ENCODE measurements around the gene NDUFA6.

The NDUFA6 gene

DNA sequence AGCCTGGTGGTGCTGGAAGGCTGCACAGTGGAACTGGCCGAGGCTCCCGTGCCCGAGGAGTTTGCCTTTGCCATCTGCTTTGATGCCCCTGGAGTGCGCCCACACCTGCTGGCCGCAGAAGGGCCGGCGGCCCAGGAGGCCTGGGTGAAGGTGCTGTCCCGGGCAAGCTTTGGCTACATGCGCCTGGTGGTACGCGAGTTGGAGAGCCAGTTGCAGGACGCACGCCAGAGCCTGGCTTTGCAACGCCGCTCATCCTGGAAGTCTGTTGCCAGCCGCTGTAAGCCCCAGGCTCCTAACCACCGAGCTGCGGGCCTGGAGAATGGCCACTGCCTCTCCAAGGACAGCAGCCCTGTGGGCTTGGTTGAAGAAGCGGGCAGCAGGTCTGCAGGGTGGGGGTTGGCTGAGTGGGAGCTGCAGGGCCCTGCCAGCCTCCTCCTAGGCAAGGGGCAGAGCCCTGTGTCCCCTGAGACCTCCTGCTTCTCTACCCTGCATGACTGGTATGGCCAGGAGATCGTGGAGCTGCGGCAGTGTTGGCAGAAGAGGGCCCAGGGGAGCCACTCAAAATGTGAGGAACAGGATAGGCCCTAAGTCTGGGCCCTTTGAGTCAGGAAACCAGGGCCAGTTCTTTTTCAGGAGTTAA lies 13.0 kb downstream of the NDUFA6 start:
- H3K4me1 ChIP-seq (ENCODE audit: control insufficient read depth, insufficient read depth, low read depth, low read length): peaks cover 8% of the 10 kb centered on the region
- H3K79me1 ChIP-seq (replicated peaks; ENCODE audit: low read length, poor library complexity, severe bottlenecking): peaks cover 7% of the 10 kb centered on the region
- H2BK12ac ChIP-seq (ENCODE audit: low read length in 2 of 2): no peak overlapping the region
- no peak overlapping the region for H4K91ac ChIP-seq (ENCODE audit: low read length)
- no peak overlapping the region for H3K14ac ChIP-seq (ENCODE audit: low read length in 2 of 2)
- H3K9me3 ChIP-seq (ENCODE audit: control insufficient read depth, low read length): no peaks in the 10 kb centered on the region
- no peak overlapping the region for H3K4me3 ChIP-seq (ENCODE audit: insufficient read depth in 1 of 2, low read depth in 1 of 2, low read length in 2 of 2)
- peak overlapping the region; percentile 93 for H3K9ac ChIP-seq (ENCODE audit: low read length)
- no peak overlapping the region for H3K23ac ChIP-seq (ENCODE audit: low read length in 2 of 2)
- DNase-seq: no peak
- H2BK120ac ChIP-seq (ENCODE audit: low read depth, low read length): no peak overlapping the region
- H2BK5ac ChIP-seq (ENCODE audit: low read depth, low read length, poor library complexity, severe bottlenecking): no peak overlapping the region
- 95% methylated on average over 21 of the region's 21 CpGs for WGBS
- no peak overlapping the region for H3K4ac ChIP-seq (ENCODE audit: low read depth in 1 of 2, low read length in 2 of 2)
- no peak overlapping the region for H2AFZ ChIP-seq (ENCODE audit: low read depth, low read length)
- peaks cover 2 to 36% of the 10 kb centered on the region in 2 experiments for H3K36me3 ChIP-seq (ENCODE audit: control insufficient read depth in 1 of 2, insufficient read depth in 2 of 2, low read depth in 1 of 2, low read length in 2 of 2)
- no peaks in the 10 kb centered on the region for H3K27me3 ChIP-seq (ENCODE audit: control insufficient read depth in 1 of 2, insufficient read depth in 1 of 2, low read length in 2 of 2)
- no peak overlapping the region for H4K8ac ChIP-seq (ENCODE audit: low read length)
- no peak overlapping the region for H2BK15ac ChIP-seq (ENCODE audit: low read depth, poor library complexity, severe bottlenecking)
- no peak overlapping the region for H3K27ac ChIP-seq (ENCODE audit: low read length, poor library complexity, severe bottlenecking)
- H2AK5ac ChIP-seq (ENCODE audit: low read length, severe bottlenecking): no peak overlapping the region
- no peak overlapping the region for H3K18ac ChIP-seq (ENCODE audit: low read depth in 1 of 2, low read length in 2 of 2)
- H3K4me2 ChIP-seq (ENCODE audit: low read length, poor library complexity, severe bottlenecking): no peak overlapping the region

DNA sequence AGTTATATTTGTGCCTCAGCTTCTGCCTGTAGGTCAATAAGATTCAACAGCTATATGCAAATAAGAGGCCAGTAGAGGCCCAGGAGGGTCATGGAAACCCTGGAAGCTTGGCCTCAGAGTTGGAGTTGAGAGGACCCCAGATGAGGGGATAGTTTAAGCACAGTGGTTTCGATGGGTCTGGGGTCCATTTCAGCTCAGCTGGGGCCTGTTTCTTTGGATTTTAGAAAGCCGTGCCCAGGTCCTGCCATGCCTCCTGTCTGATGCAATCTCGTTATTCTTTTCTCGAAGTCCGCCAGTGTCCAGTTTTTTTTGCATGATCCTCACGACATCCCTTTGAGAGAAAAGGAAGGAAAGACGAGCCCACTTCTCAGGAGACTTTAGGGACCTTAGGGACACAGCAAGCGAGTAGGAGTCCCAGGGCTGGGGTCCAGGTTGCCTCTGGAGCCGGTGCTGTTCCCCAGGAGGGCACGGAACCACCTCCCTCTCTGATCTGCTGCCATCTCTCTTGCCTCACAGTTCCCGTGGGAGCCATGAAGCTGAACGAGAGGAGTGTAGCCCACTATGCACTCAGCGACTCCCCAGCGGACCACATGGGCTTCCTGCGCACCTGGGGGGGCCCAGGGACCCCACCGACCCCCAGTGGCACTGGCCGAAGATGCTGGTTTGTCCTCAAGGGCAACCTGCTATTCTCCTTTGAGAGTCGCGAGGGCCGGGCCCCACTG lies 13.6 kb downstream of the NDUFA6 start:
- Histone ChIP-seq H2BK12ac (ENCODE audit: low read length in 2 of 2) (no peak overlapping the region), H3K18ac (ENCODE audit: low read depth in 1 of 2, low read length in 2 of 2) (no peak overlapping the region), H2AK5ac (ENCODE audit: low read length, severe bottlenecking) (no peak overlapping the region), H4K91ac (ENCODE audit: low read length) (no peak overlapping the region), H3K27me3 (ENCODE audit: control insufficient read depth in 1 of 2, insufficient read depth in 1 of 2, low read length in 2 of 2) (no peaks in the 10 kb centered on the region), H2BK120ac (ENCODE audit: low read depth, low read length) (no peak overlapping the region), H3K23ac (ENCODE audit: low read length in 2 of 2) (no peak overlapping the region), H2BK15ac (ENCODE audit: low read depth, poor library complexity, severe bottlenecking) (no peak overlapping the region), H3K4me1 (ENCODE audit: control insufficient read depth, insufficient read depth, low read depth, low read length) (peaks cover 8% of the 10 kb centered on the region), H3K9ac (ENCODE audit: low read length) (no peak overlapping the region), H3K4me2 (ENCODE audit: low read length, poor library complexity, severe bottlenecking) (no peak overlapping the region), H3K4me3 (ENCODE audit: insufficient read depth in 1 of 2, low read depth in 1 of 2, low read length in 2 of 2) (no peak overlapping the region), H2BK5ac (ENCODE audit: low read depth, low read length, poor library complexity, severe bottlenecking) (no peak overlapping the region), H3K27ac (ENCODE audit: low read length, poor library complexity, severe bottlenecking) (no peak overlapping the region), H3K14ac (ENCODE audit: low read length in 2 of 2) (no peak overlapping the region), H3K36me3 (ENCODE audit: control insufficient read depth in 1 of 2, insufficient read depth in 2 of 2, low read depth in 1 of 2, low read length in 2 of 2) (peaks cover 0 to 30% of the 10 kb centered on the region in 2 experiments), H4K8ac (ENCODE audit: low read length) (no peak overlapping the region), H2AFZ (ENCODE audit: low read depth, low read length) (no peak overlapping the region), H3K4ac (ENCODE audit: low read depth in 1 of 2, low read length in 2 of 2) (no peak overlapping the region), H3K79me1 (replicated peaks; ENCODE audit: low read length, poor library complexity, severe bottlenecking) (peaks cover 5% of the 10 kb centered on the region), H3K9me3 (ENCODE audit: control insufficient read depth, low read length) (no peaks in the 10 kb centered on the region)
- no peak for DNase-seq
- WGBS: 93% methylated on average over 20 of the region's 20 CpGs

DNA sequence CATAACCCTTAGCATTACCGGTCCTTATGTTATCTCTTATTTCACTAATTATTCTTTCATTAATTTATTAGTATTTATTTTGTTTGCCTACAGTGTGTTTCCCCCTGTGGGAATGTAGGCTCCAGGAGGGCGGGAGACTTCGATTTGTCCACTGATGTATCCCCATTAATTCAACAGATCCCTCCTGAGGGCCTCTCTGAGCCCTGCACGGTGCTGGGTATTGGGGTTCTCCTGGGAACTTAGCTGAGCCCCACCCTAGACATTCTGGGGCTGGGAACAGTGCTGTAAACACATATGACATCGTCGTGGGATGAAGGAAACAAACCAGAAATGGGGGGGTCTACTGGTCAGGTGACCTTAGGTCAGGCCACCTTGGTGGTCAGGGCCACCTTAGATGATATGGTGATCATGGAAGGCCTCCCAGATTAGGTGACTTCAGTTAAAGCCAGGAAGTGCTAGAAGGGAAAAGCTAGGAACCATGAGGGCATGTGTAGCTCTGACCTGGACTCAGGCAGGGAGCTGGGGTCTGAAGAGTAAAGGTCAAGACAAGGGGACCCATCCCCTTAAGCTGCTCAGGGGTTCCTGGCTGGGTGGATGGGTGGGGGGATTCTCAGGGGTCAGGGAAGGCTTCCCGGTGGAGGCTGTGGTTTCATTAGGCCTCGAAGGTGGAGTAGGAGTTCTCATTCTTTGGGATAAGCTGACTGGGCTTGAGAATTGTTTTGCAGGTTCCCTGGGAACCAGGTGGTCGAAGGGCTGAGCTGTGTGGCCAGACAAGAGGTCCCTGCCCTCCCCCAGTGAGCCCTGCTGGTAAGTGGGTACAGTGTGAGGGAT lies 15.5 kb downstream of the NDUFA6 start:
- 94% methylated on average over 8 of the region's 9 CpGs for WGBS
- no peak overlapping the region for H3K4me2 ChIP-seq (ENCODE audit: low read length, poor library complexity, severe bottlenecking)
- no peak overlapping the region for H3K18ac ChIP-seq (ENCODE audit: low read depth in 1 of 2, low read length in 2 of 2)
- no peak for DNase-seq
- H3K36me3 ChIP-seq (ENCODE audit: control insufficient read depth in 1 of 2, insufficient read depth in 2 of 2, low read depth in 1 of 2, low read length in 2 of 2): peaks cover 0 to 28% of the 10 kb centered on the region in 2 experiments
- H3K4me3 ChIP-seq (ENCODE audit: insufficient read depth in 1 of 2, low read depth in 1 of 2, low read length in 2 of 2): peak overlapping the region in 1 of 2 experiments; percentile 82
- H3K9ac ChIP-seq (ENCODE audit: low read length): peak overlapping the region; percentile 94
- H2BK12ac ChIP-seq (ENCODE audit: low read length in 2 of 2): no peak overlapping the region
- H3K27ac ChIP-seq (ENCODE audit: low read length, poor library complexity, severe bottlenecking): no peak overlapping the region
- no peak overlapping the region for H3K14ac ChIP-seq (ENCODE audit: low read length in 2 of 2)
- no peak overlapping the region for H3K23ac ChIP-seq (ENCODE audit: low read length in 2 of 2)
- H3K9me3 ChIP-seq (ENCODE audit: control insufficient read depth, low read length): no peaks in the 10 kb centered on the region
- no peaks in the 10 kb centered on the region for H3K27me3 ChIP-seq (ENCODE audit: control insufficient read depth in 1 of 2, insufficient read depth in 1 of 2, low read length in 2 of 2)
- no peak overlapping the region for H2BK120ac ChIP-seq (ENCODE audit: low read depth, low read length)
- H4K91ac ChIP-seq (ENCODE audit: low read length): no peak overlapping the region
- H3K79me1 ChIP-seq (replicated peaks; ENCODE audit: low read length, poor library complexity, severe bottlenecking): no peaks in the 10 kb centered on the region
- H4K8ac ChIP-seq (ENCODE audit: low read length): no peak overlapping the region
- no peak overlapping the region for H2AFZ ChIP-seq (ENCODE audit: low read depth, low read length)
- no peak overlapping the region for H3K4ac ChIP-seq (ENCODE audit: low read depth in 1 of 2, low read length in 2 of 2)
- H2AK5ac ChIP-seq (ENCODE audit: low read length, severe bottlenecking): no peak overlapping the region
- no peak overlapping the region for H2BK15ac ChIP-seq (ENCODE audit: low read depth, poor library complexity, severe bottlenecking)
- H2BK5ac ChIP-seq (ENCODE audit: low read depth, low read length, poor library complexity, severe bottlenecking): no peak overlapping the region
- peaks cover 14% of the 10 kb centered on the region for H3K4me1 ChIP-seq (ENCODE audit: control insufficient read depth, insufficient read depth, low read depth, low read length)

Measured in mesenchymal stem cell (in vitro differentiated cells and primary cell).